ENCODE results near the gene MRPL58. TPM values are rescaled to one million over a fixed set of nuclear protein-coding genes. Genes with fewer than 3 reads are reported as not detected.

MRPL58 gene
- total and polyA plus RNA-seq, 2 of the 8 experiments (the other 6 are each of a cell fraction or from before 2014, with no cell fraction given), result 43.6 to 49.1 TPM

DNA sequence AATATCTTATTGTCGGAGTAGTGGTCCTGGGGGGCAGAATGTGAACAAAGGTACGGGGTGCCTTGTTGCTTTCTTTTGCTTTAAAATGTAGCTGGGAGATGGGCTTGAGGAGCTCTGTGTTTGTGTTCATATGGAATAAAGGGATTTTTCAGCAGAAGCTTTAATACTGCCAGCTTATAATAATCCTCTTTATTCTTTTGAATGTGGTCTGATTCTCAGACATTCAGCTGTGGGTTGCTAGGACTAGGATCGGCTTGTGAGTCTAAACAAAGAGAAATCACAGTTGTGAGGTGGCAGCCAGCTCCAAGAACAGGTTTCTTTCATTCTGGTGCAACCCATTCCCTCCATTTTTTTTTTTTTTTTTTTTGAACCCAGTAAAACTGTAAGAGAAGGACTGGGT lies 7.2 kb downstream of the MRPL58 start:
- no peak overlapping the region for H3K4ac ChIP-seq (replicated peaks; ENCODE audit: insufficient read length, low read depth, low read length)
- H3K9ac ChIP-seq (replicated peaks in 1 of 4; ENCODE audit: extremely low read depth in 1 of 4, low read depth in 3 of 4, low read length in 3 of 4), result no peak overlapping the region
- peaks cover 0 to 3% of the 10 kb centered on the region in 2 experiments for H4K20me1 ChIP-seq (replicated peaks in 1 of 2; ENCODE audit: control insufficient read depth in 1 of 2, insufficient read depth in 2 of 2, low read length in 2 of 2)
- DNase-seq (ENCODE audit: low read depth in 1 of 2, low spot score in 2 of 2) (no peak), FAIRE-seq (no peak)
- H3K23me2 ChIP-seq (ENCODE audit: low read depth, low read length), result no peaks in the 10 kb centered on the region
- H2AFZ ChIP-seq (ENCODE audit: low read length), result no peak overlapping the region
- H3K27ac ChIP-seq (ENCODE audit: low read depth, low read length), result no peak overlapping the region
- no peak overlapping the region for H3K4me3 ChIP-seq (ENCODE audit: extremely low read depth in 1 of 4, insufficient read depth in 2 of 4, low read depth in 3 of 4, low read length in 4 of 4)
- no peak overlapping the region for H2BK120ac ChIP-seq (replicated peaks; ENCODE audit: low read depth, low read length)
- H3K4me2 ChIP-seq (ENCODE audit: insufficient read depth in 1 of 2, low read depth in 2 of 2, low read length in 2 of 2), result no peak overlapping the region
- H2AK5ac ChIP-seq (ENCODE audit: low read depth, low read length), result no peak overlapping the region
- no peak overlapping the region for H4K91ac ChIP-seq (replicated peaks; ENCODE audit: insufficient read length, low read length)
- H4K8ac ChIP-seq (ENCODE audit: extremely low read depth, insufficient read depth, low read length), result no peak overlapping the region
- 90% methylated on average over 3 of the region's 3 CpGs; no CpG with 5 or more reads in 1 of the 2 experiments for WGBS, 2 experiments (ENCODE audit: extremely low coverage in 1 of 2, insufficient coverage in 1 of 2, insufficient read length in 1 of 2, insufficient replicate concordance in 2 of 2, low coverage in 1 of 2, low lambda C conversion rate in 2 of 2, missing lambda C conversion rate in 1 of 2)
- H3K36me3 ChIP-seq (ENCODE audit: control insufficient read depth in 2 of 4, insufficient read depth in 4 of 4, low read length in 3 of 4), result peaks cover 3 to 29% (median 16%) of the 10 kb centered on the region in 4 experiments; a peak in 7 of 8 replicates
- no peaks in the 10 kb centered on the region; the same call in 1 of the 2 replicates for H3K79me1 ChIP-seq (ENCODE audit: low read depth, low read length)
- H2BK20ac ChIP-seq (ENCODE audit: low read length), result no peak overlapping the region
- no peak overlapping the region for H3K18ac ChIP-seq (ENCODE audit: extremely low read depth, low read length)
- no peak overlapping the region for H2BK5ac ChIP-seq (ENCODE audit: low read depth, low read length)
- no peak overlapping the region for H3K14ac ChIP-seq (ENCODE audit: insufficient read length)
- H3K79me2 ChIP-seq (ENCODE audit: control insufficient read depth in 1 of 2, insufficient read depth in 2 of 2, low read length in 2 of 2), result peaks cover 0 to 2% of the 10 kb centered on the region in 2 experiments; a peak in 2 of 4 replicates
- H2BK15ac ChIP-seq (ENCODE audit: low read length), result no peak overlapping the region
- POLR2A ChIA-PET (ENCODE audit: partially characterized antibody), result interaction anchor here (0.6 to 0.7 kb wide), 3 partner anchors 82 to 252 kb away, joined by 3 to 5 read pairs (median 4); no protein-coding TSS in a partner anchor
- H3K9me3 ChIP-seq (ENCODE audit: insufficient read depth in 2 of 2, low read depth in 1 of 2, low read length in 1 of 2), result no peaks in the 10 kb centered on the region
- H3K56ac ChIP-seq (replicated peaks; ENCODE audit: insufficient read length, low read depth, low read length), result no peak overlapping the region
- no peak overlapping the region for H3K23ac ChIP-seq (ENCODE audit: insufficient read length)
- H3K27me3 ChIP-seq (replicated peaks in 1 of 4; ENCODE audit: control insufficient read depth in 3 of 4, extremely low read depth in 1 of 4, insufficient read depth in 3 of 4, low read length in 3 of 4), result no peaks in the 10 kb centered on the region
- no peak overlapping the region for H4K5ac ChIP-seq (ENCODE audit: insufficient read length, low read depth, low read length)
- CTCF ChIA-PET (ENCODE audit: partially characterized antibody), result interaction anchor here (0.9 to 1.5 kb wide), 6 partner anchors 10 to 62 kb away, joined by 3 to 6 read pairs (median 4); partner anchors contain the start of gene CDR2L
- H2BK12ac ChIP-seq (ENCODE audit: low read depth, low read length), result no peak overlapping the region
- H3K4me1 ChIP-seq (replicated peaks in 1 of 4; ENCODE audit: control insufficient read depth in 3 of 4, insufficient read depth in 4 of 4, low read length in 3 of 4), result no peaks in the 10 kb centered on the region
- TF ChIP-seq ASH2L (IDR thresholded peaks at IDR 0.05; ENCODE audit: low read length) (no peak), CREB1 (IDR thresholded peaks at IDR 0.05) (no peak), CHD2 (IDR thresholded peaks at IDR 0.05; ENCODE audit: low read length) (no peak), CHD1 (IDR thresholded peaks at IDR 0.05; ENCODE audit: low read depth, low read length) (no peak), JUN (IDR thresholded peaks at IDR 0.05; ENCODE audit: low read depth, low read length) (no peak), POU5F1 (IDR thresholded peaks at IDR 0.05; ENCODE audit: low read depth, low read length) (no peak)
